ENCODE data around the gene FANCI.

The FANCI gene

GRCh38 chr15:89278307-89278706 is 34.5 kb downstream of the FANCI start (continued):
- TF ChIP-seq, protein P1, sequence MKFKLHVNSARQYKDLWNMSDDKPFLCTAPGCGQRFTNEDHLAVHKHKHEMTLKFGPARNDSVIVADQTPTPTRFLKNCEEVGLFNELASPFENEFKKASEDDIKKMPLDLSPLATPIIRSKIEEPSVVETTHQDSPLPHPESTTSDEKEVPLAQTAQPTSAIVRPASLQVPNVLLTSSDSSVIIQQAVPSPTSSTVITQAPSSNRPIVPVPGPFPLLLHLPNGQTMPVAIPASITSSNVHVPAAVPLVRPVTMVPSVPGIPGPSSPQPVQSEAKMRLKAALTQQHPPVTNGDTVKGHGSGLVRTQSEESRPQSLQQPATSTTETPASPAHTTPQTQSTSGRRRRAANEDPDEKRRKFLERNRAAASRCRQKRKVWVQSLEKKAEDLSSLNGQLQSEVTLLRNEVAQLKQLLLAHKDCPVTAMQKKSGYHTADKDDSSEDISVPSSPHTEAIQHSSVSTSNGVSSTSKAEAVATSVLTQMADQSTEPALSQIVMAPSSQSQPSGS (tag by site-specific recombination; IDR thresholded peaks at IDR 0.05; ENCODE audit: low read depth): no peak

GRCh38 chr15:89282631-89283030 is 38.9 kb downstream of the FANCI start:
- Histone ChIP-seq H3K4me3 (ENCODE audit: low read depth, low read length) (no peak overlapping the region), H3K36me3 (ENCODE audit: control insufficient read depth in 2 of 2, insufficient read depth in 1 of 2, low read length in 2 of 2) (peaks cover 78 to 92% of the 10 kb centered on the region in 2 experiments), H3K9me3 (ENCODE audit: control insufficient read depth, insufficient read depth, low read depth, low read length) (no peaks in the 10 kb centered on the region), H3K27ac (ENCODE audit: extremely low read depth, low read depth, low read length) (no peak overlapping the region), H3K4me1 (ENCODE audit: control insufficient read depth, insufficient read depth, low read length) (no peaks in the 10 kb centered on the region)
- CTCF ChIA-PET: interaction anchor here (0.6 to 1.7 kb wide), 5 partner anchors 50 to 383 kb away, joined by 3 to 6 read pairs (median 3); no protein-coding TSS in a partner anchor
- TF ChIP-seq ZNF26 (tag by site-specific recombination; IDR thresholded peaks at IDR 0.05): no peak
- TF ChIP-seq MZF1 (tag by site-specific recombination; IDR thresholded peaks at IDR 0.05; ENCODE audit: borderline replicate concordance): no peak
- no peak for TF ChIP-seq ZNF138 (tag by site-specific recombination; IDR thresholded peaks at IDR 0.05; ENCODE audit: borderline replicate concordance)
- no peak for TF ChIP-seq ZNF394 (tag by site-specific recombination; IDR thresholded peaks at IDR 0.05; ENCODE audit: borderline replicate concordance)
- no peak for TF ChIP-seq ZNF558 (tag by site-specific recombination; IDR thresholded peaks at IDR 0.05)
- TF ChIP-seq ZNF473 (tag by site-specific recombination; IDR thresholded peaks at IDR 0.05): no peak
- TF ChIP-seq, protein P2, sequence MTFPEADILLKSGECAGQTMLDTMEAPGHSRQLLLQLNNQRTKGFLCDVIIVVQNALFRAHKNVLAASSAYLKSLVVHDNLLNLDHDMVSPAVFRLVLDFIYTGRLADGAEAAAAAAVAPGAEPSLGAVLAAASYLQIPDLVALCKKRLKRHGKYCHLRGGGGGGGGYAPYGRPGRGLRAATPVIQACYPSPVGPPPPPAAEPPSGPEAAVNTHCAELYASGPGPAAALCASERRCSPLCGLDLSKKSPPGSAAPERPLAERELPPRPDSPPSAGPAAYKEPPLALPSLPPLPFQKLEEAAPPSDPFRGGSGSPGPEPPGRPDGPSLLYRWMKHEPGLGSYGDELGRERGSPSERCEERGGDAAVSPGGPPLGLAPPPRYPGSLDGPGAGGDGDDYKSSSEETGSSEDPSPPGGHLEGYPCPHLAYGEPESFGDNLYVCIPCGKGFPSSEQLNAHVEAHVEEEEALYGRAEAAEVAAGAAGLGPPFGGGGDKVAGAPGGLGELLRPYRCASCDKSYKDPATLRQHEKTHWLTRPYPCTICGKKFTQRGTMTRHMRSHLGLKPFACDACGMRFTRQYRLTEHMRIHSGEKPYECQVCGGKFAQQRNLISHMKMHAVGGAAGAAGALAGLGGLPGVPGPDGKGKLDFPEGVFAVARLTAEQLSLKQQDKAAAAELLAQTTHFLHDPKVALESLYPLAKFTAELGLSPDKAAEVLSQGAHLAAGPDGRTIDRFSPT (tag by site-specific recombination; IDR thresholded peaks at IDR 0.05): no peak
- no peak for TF ChIP-seq ZNF146 (tag by site-specific recombination; IDR thresholded peaks at IDR 0.05)
- POLR2A ChIA-PET: no interaction called here

DNA sequence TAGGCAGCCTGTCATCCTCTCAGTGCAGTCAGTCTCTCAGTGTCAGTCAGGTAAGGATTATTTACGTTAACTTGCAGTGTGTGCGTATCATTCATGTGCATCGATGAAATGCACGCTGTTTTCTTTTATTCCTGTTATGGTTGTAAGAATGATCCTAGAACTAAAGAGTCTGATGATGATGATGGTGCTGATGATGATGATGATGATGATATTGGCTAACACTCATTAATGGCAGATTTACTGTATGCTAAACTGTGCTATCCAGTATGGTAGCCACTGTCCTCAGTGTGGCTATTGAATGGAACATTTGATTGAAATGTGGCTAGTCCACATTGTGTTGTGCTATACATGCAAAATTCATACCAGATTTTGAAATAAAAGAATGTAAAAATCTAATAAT is 39.4 kb downstream of the FANCI start:
- H3K4me1 ChIP-seq (ENCODE audit: control insufficient read depth, insufficient read depth, low read length): no peaks in the 10 kb centered on the region
- no peak overlapping the region for H3K27ac ChIP-seq (ENCODE audit: extremely low read depth, low read depth, low read length)
- H3K36me3 ChIP-seq (ENCODE audit: control insufficient read depth in 2 of 2, insufficient read depth in 1 of 2, low read length in 2 of 2): peaks cover 78 to 95% of the 10 kb centered on the region in 2 experiments
- H3K9me3 ChIP-seq (ENCODE audit: control insufficient read depth, insufficient read depth, low read depth, low read length): no peaks in the 10 kb centered on the region
- no peak overlapping the region for H3K4me3 ChIP-seq (ENCODE audit: low read depth, low read length)
- peak; percentile 92 for TF ChIP-seq ZNF513 (tag by site-specific recombination; IDR thresholded peaks at IDR 0.05)
- no peak for TF ChIP-seq CTCF (tag by site-specific recombination; IDR thresholded peaks at IDR 0.05)
- ChIA-PET POLR2A (no interaction called here), CTCF (interaction anchor here (1.7 kb wide), 1 partner anchor 105 kb away, joined by 4 read pairs; no protein-coding TSS in a partner anchor)

Data from HEK293 (cell line).